Rectal smooth muscle tissue (tissue), 1 donor: Measurements from ENCODE around the gene SENP3.
A peak's percentile ranks its signal among the peaks of the same experiment; 100 is the strongest.

Source experiments
- H3K27ac ChIP-seq: one replicate; pipeline ENCODE4 v1.7.0; 2013; ENCODE audit warnings: low read depth, low read length, inconsistent platforms
- H3K27me3 ChIP-seq: one replicate; pipeline ENCODE4 v1.7.0; 2013; ENCODE audit warnings: low read length; ENCODE audit not compliant: control insufficient read depth, insufficient read depth
- H3K36me3 ChIP-seq: one replicate; pipeline ENCODE4 v1.7.0; 2013; ENCODE audit warnings: low read length; ENCODE audit not compliant: control insufficient read depth, insufficient read depth
- H3K4me1 ChIP-seq: one replicate; pipeline ENCODE4 v1.7.0; 2013; ENCODE audit warnings: low read length; ENCODE audit not compliant: control insufficient read depth, insufficient read depth
- H3K4me3 ChIP-seq: one replicate; pipeline ENCODE4 v1.7.0; 2013; ENCODE audit warnings: low read length
- H3K9ac ChIP-seq: one replicate; pipeline ENCODE4 v1.7.0; 2013; ENCODE audit warnings: low read length

SENP3 gene

GRCh38 chr17:7544911-7545310 lies 16.8 kb upstream of the SENP3 start:
- no peak overlapping the region for H3K27ac ChIP-seq
- H3K27me3 ChIP-seq: no peaks in the 10 kb centered on the region
- no peak overlapping the region for H3K9ac ChIP-seq
- no peaks in the 10 kb centered on the region for H3K36me3 ChIP-seq
- peaks cover 7% of the 10 kb centered on the region for H3K4me1 ChIP-seq
- H3K4me3 ChIP-seq: no peak overlapping the region

- Histone ChIP-seq H3K4me1 (peaks cover 8% of the 10 kb centered on the region), H3K4me3 (peak within 1 kb of the TSS; percentile 96), H3K27ac (peak within 1 kb of the TSS; percentile 89), H3K9ac (peak within 1 kb of the TSS; percentile 87), H3K36me3 (peaks cover 4% of the 10 kb centered on the region), H3K27me3 (no peaks in the 10 kb centered on the region)
These were observed 12.9 kb upstream of the SENP3 start, which contains the start of gene TNFSF12 for GRCh38 chr17:7548585-7549400. TNFSF12 (plus strand) TSS chr17:7549058; CDS start chr17:7549154, 96 bp downstream.

- Histone ChIP-seq H3K9ac (peak overlapping the region; percentile 87), H3K27ac (peak overlapping the region; percentile 89), H3K27me3 (no peaks in the 10 kb centered on the region), H3K4me1 (peaks cover 8% of the 10 kb centered on the region), H3K36me3 (peaks cover 6% of the 10 kb centered on the region), H3K4me3 (peak overlapping the region; percentile 96)
These were observed 12.2 kb upstream of the SENP3 start for GRCh38 chr17:7549401-7550055.

- no peak overlapping the region for H3K9ac ChIP-seq
- H3K4me3 ChIP-seq: no peak overlapping the region
- H3K4me1 ChIP-seq: peaks cover 8% of the 10 kb centered on the region
- H3K36me3 ChIP-seq: peaks cover 6% of the 10 kb centered on the region
- peak overlapping the region; percentile 89 for H3K27ac ChIP-seq
- no peaks in the 10 kb centered on the region for H3K27me3 ChIP-seq
These were observed 11.4 kb upstream of the SENP3 start for GRCh38 chr17:7550344-7550743.

- Histone ChIP-seq H3K27me3 (no peaks in the 10 kb centered on the region), H3K4me3 (no peak overlapping the region), H3K4me1 (peaks cover 8% of the 10 kb centered on the region), H3K36me3 (peaks cover 6% of the 10 kb centered on the region), H3K9ac (no peak overlapping the region), H3K27ac (no peak overlapping the region)
These were observed 10.3 kb upstream of the SENP3 start for GRCh38 chr17:7551396-7551795.

GRCh38 chr17:7552621-7553051 lies 9.1 kb upstream of the SENP3 start:
- no peak overlapping the region for H3K27ac ChIP-seq
- no peak overlapping the region for H3K9ac ChIP-seq
- no peaks in the 10 kb centered on the region for H3K27me3 ChIP-seq
- H3K36me3 ChIP-seq: peaks cover 6% of the 10 kb centered on the region
- no peak overlapping the region for H3K4me3 ChIP-seq
- peaks cover 10% of the 10 kb centered on the region for H3K4me1 ChIP-seq

- no peak overlapping the region for H3K4me3 ChIP-seq
- H3K27ac ChIP-seq: no peak overlapping the region
These were observed 8.4 kb upstream of the SENP3 start for GRCh38 chr17:7553356-7553755.

GRCh38 chr17:7555320-7555948 lies 6.3 kb upstream of the SENP3 start:
- Histone ChIP-seq H3K27me3 (no peaks in the 10 kb centered on the region), H3K27ac (no peak overlapping the region), H3K4me1 (peaks cover 26% of the 10 kb centered on the region), H3K4me3 (no peak overlapping the region), H3K9ac (no peak overlapping the region), H3K36me3 (peaks cover 6% of the 10 kb centered on the region)

More at GRCh38 chr17:7553356-7553755, 8.4 kb upstream of the SENP3 start:
- Histone ChIP-seq H3K9ac (no peak overlapping the region), H3K36me3 (peaks cover 6% of the 10 kb centered on the region), H3K4me1 (peaks cover 13% of the 10 kb centered on the region), H3K27me3 (no peaks in the 10 kb centered on the region)

GRCh38 chr17:7556627-7557026 lies 5.1 kb upstream of the SENP3 start:
- Histone ChIP-seq H3K9ac (no peak overlapping the region), H3K27me3 (no peaks in the 10 kb centered on the region), H3K4me1 (peaks cover 30% of the 10 kb centered on the region), H3K36me3 (peaks cover 6% of the 10 kb centered on the region), H3K27ac (peak overlapping the region; percentile 99), H3K4me3 (no peak overlapping the region)

GRCh38 chr17:7557147-7557764 lies 4.5 kb upstream of the SENP3 start:
- H3K9ac ChIP-seq: peak overlapping the region; percentile 75
- H3K4me1 ChIP-seq: peaks cover 30% of the 10 kb centered on the region
- peaks cover 6% of the 10 kb centered on the region for H3K36me3 ChIP-seq
- no peaks in the 10 kb centered on the region for H3K27me3 ChIP-seq
- H3K27ac ChIP-seq: peak overlapping the region; percentile 99
- peak overlapping the region; percentile 66 for H3K4me3 ChIP-seq

- H3K9ac ChIP-seq: peak overlapping the region; percentile 75
- peak overlapping the region; percentile 99 for H3K27ac ChIP-seq
- H3K36me3 ChIP-seq: peaks cover 3% of the 10 kb centered on the region
- H3K4me1 ChIP-seq: peaks cover 37% of the 10 kb centered on the region
- peak overlapping the region; percentile 66 for H3K4me3 ChIP-seq
- no peaks in the 10 kb centered on the region for H3K27me3 ChIP-seq
These were observed 3.8 kb upstream of the SENP3 start for GRCh38 chr17:7557775-7558543.
